ENCODE measurements around the gene ADK.

The ADK gene

DNA sequence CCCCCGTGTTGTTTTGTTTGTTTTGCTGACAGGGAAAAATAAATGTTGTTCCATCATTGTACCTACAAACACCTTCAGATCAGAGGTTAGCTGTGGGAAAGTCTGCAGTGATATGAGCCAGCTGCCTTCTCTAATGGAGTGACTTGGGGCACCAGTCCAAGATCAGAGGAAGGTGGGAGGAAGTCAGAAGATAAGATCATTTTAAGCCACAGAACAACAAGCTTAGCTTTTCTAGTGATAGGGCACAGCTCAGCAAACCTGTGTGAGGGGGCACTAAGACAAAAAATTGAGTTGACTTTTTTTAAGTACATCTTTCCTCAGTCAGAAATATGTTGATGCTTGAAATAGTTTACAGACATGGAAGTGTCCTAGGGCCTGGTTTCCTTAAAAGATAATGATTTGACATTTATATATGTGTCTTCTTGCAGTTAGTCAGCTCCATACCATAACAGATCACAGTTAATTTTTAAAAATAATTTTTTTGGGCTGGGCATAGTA lies 435.1 kb downstream of the ADK start:
- TF ChIP-seq, protein P1, sequence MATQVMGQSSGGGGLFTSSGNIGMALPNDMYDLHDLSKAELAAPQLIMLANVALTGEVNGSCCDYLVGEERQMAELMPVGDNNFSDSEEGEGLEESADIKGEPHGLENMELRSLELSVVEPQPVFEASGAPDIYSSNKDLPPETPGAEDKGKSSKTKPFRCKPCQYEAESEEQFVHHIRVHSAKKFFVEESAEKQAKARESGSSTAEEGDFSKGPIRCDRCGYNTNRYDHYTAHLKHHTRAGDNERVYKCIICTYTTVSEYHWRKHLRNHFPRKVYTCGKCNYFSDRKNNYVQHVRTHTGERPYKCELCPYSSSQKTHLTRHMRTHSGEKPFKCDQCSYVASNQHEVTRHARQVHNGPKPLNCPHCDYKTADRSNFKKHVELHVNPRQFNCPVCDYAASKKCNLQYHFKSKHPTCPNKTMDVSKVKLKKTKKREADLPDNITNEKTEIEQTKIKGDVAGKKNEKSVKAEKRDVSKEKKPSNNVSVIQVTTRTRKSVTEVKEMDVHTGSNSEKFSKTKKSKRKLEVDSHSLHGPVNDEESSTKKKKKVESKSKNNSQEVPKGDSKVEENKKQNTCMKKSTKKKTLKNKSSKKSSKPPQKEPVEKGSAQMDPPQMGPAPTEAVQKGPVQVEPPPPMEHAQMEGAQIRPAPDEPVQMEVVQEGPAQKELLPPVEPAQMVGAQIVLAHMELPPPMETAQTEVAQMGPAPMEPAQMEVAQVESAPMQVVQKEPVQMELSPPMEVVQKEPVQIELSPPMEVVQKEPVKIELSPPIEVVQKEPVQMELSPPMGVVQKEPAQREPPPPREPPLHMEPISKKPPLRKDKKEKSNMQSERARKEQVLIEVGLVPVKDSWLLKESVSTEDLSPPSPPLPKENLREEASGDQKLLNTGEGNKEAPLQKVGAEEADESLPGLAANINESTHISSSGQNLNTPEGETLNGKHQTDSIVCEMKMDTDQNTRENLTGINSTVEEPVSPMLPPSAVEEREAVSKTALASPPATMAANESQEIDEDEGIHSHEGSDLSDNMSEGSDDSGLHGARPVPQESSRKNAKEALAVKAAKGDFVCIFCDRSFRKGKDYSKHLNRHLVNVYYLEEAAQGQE (IDR thresholded peaks at IDR 0.05; ENCODE audit: insufficient read depth in 1 of 2, low read depth in 2 of 2, low read length in 2 of 2): no peak
- no peak for TF ChIP-seq FOXP2 (optimal IDR thresholded peaks at IDR 0.05; ENCODE audit: borderline replicate concordance, extremely low read depth, extremely low read length, insufficient read depth)
- TF ChIP-seq SIN3A (IDR thresholded peaks at IDR 0.05; ENCODE audit: borderline replicate concordance, insufficient read depth, low read length): no peak
- TF ChIP-seq POLR2AphosphoS5 (IDR thresholded peaks at IDR 0.05; ENCODE audit: low read depth, low read length): no peak
- no peak for TF ChIP-seq TAF1 (IDR thresholded peaks at IDR 0.05; ENCODE audit: borderline replicate concordance, insufficient read depth, low read length)

DNA sequence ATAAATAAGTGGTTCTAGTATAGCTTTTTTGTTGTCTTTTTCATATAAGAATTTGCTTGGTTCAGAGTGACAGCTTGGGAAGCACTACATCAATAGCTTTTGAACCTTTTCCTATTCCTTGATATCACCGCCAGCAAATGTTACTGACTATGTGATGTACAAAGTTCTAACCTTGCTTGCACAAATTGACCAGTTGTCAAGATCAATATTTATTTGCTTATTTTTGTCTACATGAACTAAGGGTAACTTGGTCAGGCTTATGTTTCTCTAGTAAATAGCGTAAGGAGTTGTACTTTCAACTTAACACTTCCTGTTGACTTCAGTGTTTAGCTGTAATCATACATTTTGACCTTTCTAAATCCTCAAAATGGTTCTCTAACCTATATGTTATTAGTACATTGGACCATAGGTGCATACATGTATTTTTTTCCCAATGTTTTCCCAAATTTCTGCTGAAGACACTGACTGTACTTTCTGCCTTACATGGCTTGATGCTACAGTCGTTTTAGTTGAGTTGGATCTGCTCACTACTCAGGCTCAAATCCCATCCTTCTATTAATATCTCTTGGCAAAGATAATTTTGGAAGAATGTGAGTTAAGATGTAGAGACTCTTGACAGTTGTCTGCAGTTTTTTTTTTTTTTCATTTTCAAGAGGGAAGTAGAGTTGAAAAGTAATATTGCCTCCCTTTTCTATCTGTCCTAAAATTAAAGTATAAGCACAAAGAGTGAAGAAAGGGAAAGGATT lies 436.3 kb downstream of the ADK start:
- TF ChIP-seq, protein P1 (IDR thresholded peaks at IDR 0.05; ENCODE audit: insufficient read depth in 1 of 2, low read depth in 2 of 2, low read length in 2 of 2): no peak
- no peak for TF ChIP-seq TAF1 (IDR thresholded peaks at IDR 0.05; ENCODE audit: borderline replicate concordance, insufficient read depth, low read length)
- no peak for TF ChIP-seq POLR2AphosphoS5 (IDR thresholded peaks at IDR 0.05; ENCODE audit: low read depth, low read length)
- no peak for TF ChIP-seq FOXP2 (optimal IDR thresholded peaks at IDR 0.05; ENCODE audit: borderline replicate concordance, extremely low read depth, extremely low read length, insufficient read depth)
- TF ChIP-seq SIN3A (IDR thresholded peaks at IDR 0.05; ENCODE audit: borderline replicate concordance, insufficient read depth, low read length): no peak

- TF ChIP-seq, protein P1 (IDR thresholded peaks at IDR 0.05; ENCODE audit: insufficient read depth in 1 of 2, low read depth in 2 of 2, low read length in 2 of 2): peak in 1 of 2 experiments; percentile 23; a peak in 1 of 4 replicates
- no peak for TF ChIP-seq FOXP2 (optimal IDR thresholded peaks at IDR 0.05; ENCODE audit: borderline replicate concordance, extremely low read depth, extremely low read length, insufficient read depth)
Measured at GRCh38 chr10:74589226-74589673, 438.2 kb downstream of the ADK start.

DNA sequence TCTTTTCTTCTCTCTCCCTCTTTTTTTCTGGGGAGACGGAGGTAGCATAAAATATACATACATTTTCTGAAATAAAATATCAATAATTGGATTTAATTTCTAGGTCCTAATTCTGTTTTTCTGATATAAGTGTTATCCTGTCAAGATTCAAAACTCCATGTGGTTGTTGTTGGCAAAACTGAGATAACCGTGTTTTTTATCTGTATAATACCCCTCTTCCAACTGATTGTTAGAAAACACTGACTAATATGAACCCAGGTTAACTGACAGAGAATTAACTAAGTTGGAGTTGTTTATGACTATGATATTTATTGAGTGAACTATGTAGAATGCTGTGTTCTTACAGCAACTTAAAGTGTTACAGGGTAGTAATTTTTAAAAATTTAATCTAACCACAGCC lies 438.8 kb downstream of the ADK start:
- TF ChIP-seq, protein P1 (IDR thresholded peaks at IDR 0.05; ENCODE audit: insufficient read depth in 1 of 2, low read depth in 2 of 2, low read length in 2 of 2): no peak
- TF ChIP-seq POLR2AphosphoS5 (IDR thresholded peaks at IDR 0.05; ENCODE audit: low read depth, low read length) (no peak), SIN3A (IDR thresholded peaks at IDR 0.05; ENCODE audit: borderline replicate concordance, insufficient read depth, low read length) (no peak), TAF1 (IDR thresholded peaks at IDR 0.05; ENCODE audit: borderline replicate concordance, insufficient read depth, low read length) (no peak), FOXP2 (optimal IDR thresholded peaks at IDR 0.05; ENCODE audit: borderline replicate concordance, extremely low read depth, extremely low read length, insufficient read depth) (no peak)
